ENCODE measurements around the gene ETV1. TPM values are rescaled to one million over a fixed set of nuclear protein-coding genes. Genes with fewer than 3 reads are reported as not detected.

ETV1 gene
- total RNA-seq, 4 donors from 2014 or later, result 2.0 to 32.9 (median 3.0) TPM; not detected in 1

DNA sequence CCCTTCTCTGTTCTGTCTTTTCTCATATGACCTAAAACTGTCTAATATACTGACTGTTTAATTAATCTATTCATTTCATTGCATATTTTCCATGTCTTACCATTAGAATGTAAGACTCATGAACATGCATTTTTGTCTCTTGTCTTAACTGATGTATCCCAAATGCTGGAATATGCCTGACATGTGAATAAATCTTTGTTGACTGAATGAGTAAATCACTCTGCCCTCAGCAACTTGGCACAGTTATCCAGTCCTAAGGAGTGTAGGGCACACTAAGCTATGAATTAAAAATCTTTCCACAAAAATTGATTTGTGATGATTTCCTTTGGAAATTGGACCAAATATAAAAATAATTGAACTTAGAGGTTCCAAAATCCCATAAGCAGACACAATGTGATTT lies 111.3 kb downstream of the ETV1 start:
- Histone ChIP-seq H3K36me3 (no peaks in the 10 kb centered on the region), H3K4me3 (no peak overlapping the region), H3K27ac (no peak overlapping the region), H3K9me3 (no peaks in the 10 kb centered on the region), H3K27me3 (no peaks in the 10 kb centered on the region), H3K4me1 (no peaks in the 10 kb centered on the region)
- no peak for TF ChIP-seq POLR2A (IDR thresholded peaks at IDR 0.05)
- no peak for TF ChIP-seq EP300 (IDR thresholded peaks at IDR 0.05; ENCODE audit: low read depth)
- no peak for TF ChIP-seq CTCF (IDR thresholded peaks at IDR 0.05)
- TF ChIP-seq POLR2AphosphoS5 (IDR thresholded peaks at IDR 0.05), result no peak
- intact Hi-C loops (cut with DNase I; ENCODE audit: low total_unique reads) (no loop called here), in situ Hi-C loops (cut with MboI; ENCODE audit: low pct_ligation_motif_present in 1 of 4, low pct_unique_long_range_greater_than_20kb in 1 of 4, low sequenced_read_pairs in 3 of 4) (no loop called here)
- no peak for DNase-seq

GRCh38 chr7:13875496-13876074 lies 113.9 kb downstream of the ETV1 start:
- Histone ChIP-seq H3K9me3 (no peaks in the 10 kb centered on the region), H3K27ac (no peak overlapping the region), H3K36me3 (no peaks in the 10 kb centered on the region), H3K4me1 (no peaks in the 10 kb centered on the region), H3K4me3 (no peak overlapping the region), H3K27me3 (no peaks in the 10 kb centered on the region)
- TF ChIP-seq POLR2A (IDR thresholded peaks at IDR 0.05), result no peak
- no peak for TF ChIP-seq EP300 (IDR thresholded peaks at IDR 0.05; ENCODE audit: low read depth)
- no peak for TF ChIP-seq POLR2AphosphoS5 (IDR thresholded peaks at IDR 0.05)
- no peak for TF ChIP-seq CTCF (IDR thresholded peaks at IDR 0.05)
- intact Hi-C loops (cut with DNase I; ENCODE audit: low total_unique reads), result no loop called here
- DNase-seq, result no peak
- in situ Hi-C loops (cut with MboI; ENCODE audit: low pct_ligation_motif_present in 1 of 4, low pct_unique_long_range_greater_than_20kb in 1 of 4, low sequenced_read_pairs in 3 of 4), result no loop called here
- WGBS, 2 donors (ENCODE audit: low coverage in 1 of 2), result 73 to 90% methylated on average over 5 of the region's 5 CpGs

DNA sequence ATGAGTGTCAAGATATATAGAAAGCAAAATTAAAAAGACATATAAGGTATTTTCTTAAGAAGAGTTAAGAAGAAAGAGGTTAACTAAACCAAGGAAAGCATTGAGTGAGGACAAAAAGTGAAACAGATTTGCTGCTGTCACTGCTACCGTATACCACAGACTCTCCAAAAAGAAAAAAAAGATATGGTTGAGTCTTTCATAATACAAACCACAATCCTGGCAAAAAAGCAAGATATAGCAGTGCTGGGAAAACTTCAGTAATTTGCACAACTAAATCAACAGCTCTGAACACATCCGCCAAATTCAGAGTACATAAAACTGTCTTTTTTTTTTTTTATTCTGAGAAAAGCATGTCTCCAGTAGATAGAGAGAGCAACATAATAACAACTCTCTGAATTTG lies 114.7 kb downstream of the ETV1 start:
- WGBS, 2 donors (ENCODE audit: low coverage in 1 of 2), result 50 to 63% methylated on average over 2 of the region's 2 CpGs
- intact Hi-C loops (cut with DNase I; ENCODE audit: low total_unique reads), result no loop called here
- in situ Hi-C loops (cut with MboI; ENCODE audit: low pct_ligation_motif_present in 1 of 4, low pct_unique_long_range_greater_than_20kb in 1 of 4, low sequenced_read_pairs in 3 of 4), result no loop called here
- H3K4me1 ChIP-seq, result no peaks in the 10 kb centered on the region
- H3K27ac ChIP-seq, result no peak overlapping the region
- no peak for DNase-seq
- TF ChIP-seq POLR2AphosphoS5 (IDR thresholded peaks at IDR 0.05) (no peak), EP300 (IDR thresholded peaks at IDR 0.05; ENCODE audit: low read depth) (no peak), CTCF (IDR thresholded peaks at IDR 0.05) (no peak), POLR2A (IDR thresholded peaks at IDR 0.05) (no peak)
- no peaks in the 10 kb centered on the region for H3K9me3 ChIP-seq
- H3K4me3 ChIP-seq, result no peak overlapping the region
- H3K27me3 ChIP-seq, result no peaks in the 10 kb centered on the region
- H3K36me3 ChIP-seq, result no peaks in the 10 kb centered on the region

- no peak for DNase-seq
- Histone ChIP-seq H3K36me3 (no peaks in the 10 kb centered on the region), H3K9me3 (no peaks in the 10 kb centered on the region), H3K4me3 (no peak overlapping the region), H3K27me3 (no peaks in the 10 kb centered on the region), H3K27ac (no peak overlapping the region), H3K4me1 (no peaks in the 10 kb centered on the region)
- TF ChIP-seq EP300 (IDR thresholded peaks at IDR 0.05; ENCODE audit: low read depth) (no peak), POLR2A (IDR thresholded peaks at IDR 0.05) (no peak), CTCF (IDR thresholded peaks at IDR 0.05) (no peak), POLR2AphosphoS5 (IDR thresholded peaks at IDR 0.05) (no peak)
- in situ Hi-C loops (cut with MboI; ENCODE audit: low pct_ligation_motif_present in 1 of 4, low pct_unique_long_range_greater_than_20kb in 1 of 4, low sequenced_read_pairs in 3 of 4) (no loop called here), intact Hi-C loops (cut with DNase I; ENCODE audit: low total_unique reads) (no loop called here)
These were observed 116.8 kb downstream of the ETV1 start for GRCh38 chr7:13872709-13873108.
